K562 (cell line): Measurements from ENCODE around the gene TMC8. TPM values are rescaled to one million over a fixed set of nuclear protein-coding genes. Genes with fewer than 3 reads are reported as not detected.

ENCODE experiments used
- ATF4 ChIP-seq: fragments of 450-650 bp; formaldehyde crosslinking; IDR thresholded peaks from 2 replicates; pipeline ENCODE4 v1.4.0; 2022; ENCODE audit warnings: mild to moderate bottlenecking, moderate library complexity
- CBFB ChIP-seq: sonication (generic); formaldehyde crosslinking; IDR thresholded peaks from 2 replicates; pipeline ENCODE4 v1.4.0; 2020; ENCODE audit warnings: mild to moderate bottlenecking, missing genetic modification reagents
- PCBP2 ChIP-seq: fragments of 200-400 bp; formaldehyde crosslinking; IDR thresholded peaks from 2 replicates; pipeline ENCODE4 v1.6.1; 2018; ENCODE audit warnings: low read length, low read depth, mild to moderate bottlenecking, moderate library complexity; ENCODE audit not compliant: poor library complexity, severe bottlenecking
- TBP ChIP-seq: optimal IDR thresholded peaks from 2 replicates; pipeline ENCODE3; 2011; ENCODE audit warnings: low read depth, low read length, improper control_type of control experiment
- TEAD4 ChIP-seq, 2 experiments: sonication (generic) in 1 of 2; formaldehyde crosslinking in 1 of 2; IDR thresholded peaks; 2 replicates each; pipeline versions ENCODE4 v1.6.1 to v1.8.0; 2012 to 2022; ENCODE audit warnings: borderline replicate concordance in 1 of 2, inconsistent platforms in 1 of 2, low read length in 1 of 2, mild to moderate bottlenecking in 1 of 2, missing genetic modification reagents in 1 of 2
- USF2 ChIP-seq: sonication (generic); formaldehyde crosslinking; IDR thresholded peaks from 2 replicates; pipeline ENCODE4 v1.5.0; 2020; ENCODE audit warnings: missing genetic modification reagents
- VEZF1 ChIP-seq: fragments of 200-800 bp; sonication (Bioruptor generic); IDR thresholded peaks from 2 replicates; pipeline ENCODE4 v1.6.1; 2017; ENCODE audit warnings: missing genetic modification characterization, missing compliant biosample characterization
- XRCC5 ChIP-seq: fragments of 200-400 bp; formaldehyde crosslinking; IDR thresholded peaks from 2 replicates; pipeline ENCODE4 v1.6.1; 2017; ENCODE audit warnings: low read depth, mild to moderate bottlenecking, low read length
- ZNF740 ChIP-seq, 3 experiments: fragments of 200-800 bp in 1 of 3; sonication (Bioruptor generic) in 1 of 3; sonication (generic) in 1 of 3; formaldehyde crosslinking in 1 of 3; IDR thresholded peaks; 2 replicates each; pipeline versions ENCODE4 v1.6.1 to v1.8.0; 2016 to 2022; ENCODE audit warnings: mild to moderate bottlenecking in 2 of 3, missing compliant biosample characterization in 2 of 3, missing genetic modification characterization in 2 of 3, missing genetic modification reagents in 1 of 3
- ZNF778 ChIP-seq: fragments of 450-650 bp; formaldehyde crosslinking; IDR thresholded peaks from 2 replicates; pipeline ENCODE4 v1.4.0; 2020; ENCODE audit warnings: mild to moderate bottlenecking, moderate library complexity
- polyA plus RNA-seq, 8 experiments: library from polyadenylated mRNA; depleted of rRNA in 4 of 8; stranded (reverse) in 5 of 8; unstranded in 3 of 8; fragments of >200 nt; fragmentation: Nextera tagmentation in 2 of 8; fragmentation: Illumina TruSeq in 1 of 8; extraction: Ambion mirVana in 2 of 8; extraction: Trizol in 1 of 8; gene quantifications; 2 replicates each; pipeline versions ENCODE4 v1.2.1 to v1.2.3, GENCODE V29; 2011 to 2014; ENCODE audit warnings: inconsistent platforms in 1 of 8, missing spikeins in 1 of 8
- total RNA-seq, 7 experiments: library from RNA; depleted of rRNA in 6 of 7; stranded (reverse); fragments of >200 nt in 6 of 7; fragmentation: Illumina TruSeq in 2 of 7; extraction: Trizol in 2 of 7; gene quantifications; 2 replicates each; pipeline versions ENCODE4 v1.2.1 to v1.2.3, GENCODE V29; 2011 to 2021; ENCODE audit warnings: low replicate concordance in 1 of 7
- TF ChIP-seq, protein P1 (sequence below): sonication (generic); formaldehyde crosslinking; IDR thresholded peaks from 2 replicates; pipeline ENCODE4 v1.8.0; 2022; ENCODE audit warnings: mild to moderate bottlenecking, missing genetic modification reagents
- TF ChIP-seq, protein P2 (sequence below): IDR thresholded peaks from 2 replicates; pipeline ENCODE4 v1.6.1; 2012; ENCODE audit warnings: low read depth, low read length, improper control_type of control experiment, borderline replicate concordance
- TF ChIP-seq, protein P3 (sequence below), 2 experiments: IDR thresholded peaks in 1 of 2; conservative IDR thresholded peaks in 1 of 2; 2 replicates each; pipeline ENCODE4 v1.6.1; 2016; ENCODE audit warnings: low read depth in 2 of 2, mild to moderate bottlenecking in 1 of 2, missing compliant biosample characterization in 1 of 2, missing genetic modification characterization in 1 of 2, moderate library complexity in 1 of 2

The TMC8 gene
- total and polyA plus RNA-seq, 9 of the 15 experiments (the other 6 are each of a cell fraction or from before 2014, with no cell fraction given) = 0.13 to 10.9 (median 2.8) TPM

DNA sequence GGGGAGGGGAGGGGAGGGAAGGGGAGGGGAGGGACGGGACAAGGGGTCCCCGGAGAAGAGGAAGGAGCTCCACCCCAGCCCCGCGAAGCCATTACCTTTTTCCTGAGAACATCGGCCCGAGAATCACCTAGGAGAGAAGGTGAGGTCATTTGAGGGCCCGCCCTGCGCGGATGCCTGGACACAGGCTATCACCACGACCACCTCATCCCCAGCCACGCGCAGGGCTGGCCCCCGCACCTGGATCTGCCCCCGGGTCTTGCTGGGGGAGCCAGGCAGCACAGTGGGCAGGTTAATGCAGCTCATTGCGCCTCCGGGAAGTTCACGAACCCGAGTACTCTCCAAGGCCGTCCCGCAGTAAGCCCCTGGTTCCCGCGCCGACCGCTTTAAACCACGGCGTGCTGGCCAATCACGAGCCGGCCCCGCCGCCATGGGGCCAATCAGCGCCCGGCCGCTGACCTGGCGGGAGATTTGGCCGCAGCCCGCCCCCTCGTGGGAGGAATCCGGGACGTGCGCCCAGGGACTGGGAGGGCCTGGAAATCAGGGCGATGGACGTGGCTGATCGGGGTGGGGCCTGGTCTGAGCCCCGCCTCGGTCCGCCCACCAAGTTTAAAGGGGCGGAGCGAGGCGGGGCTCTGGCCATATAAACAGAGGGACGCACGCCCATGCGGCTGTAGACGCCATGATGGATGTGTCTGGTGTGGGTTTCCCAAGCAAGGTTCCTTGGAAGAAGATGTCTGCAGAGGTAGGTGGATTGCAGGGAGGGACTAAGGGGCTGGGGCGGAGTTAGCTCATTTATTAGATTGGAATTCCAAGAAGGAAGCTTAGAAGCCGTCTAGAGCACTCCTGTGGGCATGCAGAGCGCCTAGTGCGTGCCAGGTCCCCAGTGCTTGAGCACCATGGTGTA, 56.4 kb downstream of the TMC8 start, which contains the start of the genes AFMID and TK1 (continued):
- TF ChIP-seq, protein P1, sequence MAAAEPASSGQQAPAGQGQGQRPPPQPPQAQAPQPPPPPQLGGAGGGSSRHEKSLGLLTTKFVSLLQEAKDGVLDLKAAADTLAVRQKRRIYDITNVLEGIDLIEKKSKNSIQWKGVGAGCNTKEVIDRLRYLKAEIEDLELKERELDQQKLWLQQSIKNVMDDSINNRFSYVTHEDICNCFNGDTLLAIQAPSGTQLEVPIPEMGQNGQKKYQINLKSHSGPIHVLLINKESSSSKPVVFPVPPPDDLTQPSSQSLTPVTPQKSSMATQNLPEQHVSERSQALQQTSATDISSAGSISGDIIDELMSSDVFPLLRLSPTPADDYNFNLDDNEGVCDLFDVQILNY (CRISPR knock-in tag) = peak; percentile 92
- TF ChIP-seq, protein P2, sequence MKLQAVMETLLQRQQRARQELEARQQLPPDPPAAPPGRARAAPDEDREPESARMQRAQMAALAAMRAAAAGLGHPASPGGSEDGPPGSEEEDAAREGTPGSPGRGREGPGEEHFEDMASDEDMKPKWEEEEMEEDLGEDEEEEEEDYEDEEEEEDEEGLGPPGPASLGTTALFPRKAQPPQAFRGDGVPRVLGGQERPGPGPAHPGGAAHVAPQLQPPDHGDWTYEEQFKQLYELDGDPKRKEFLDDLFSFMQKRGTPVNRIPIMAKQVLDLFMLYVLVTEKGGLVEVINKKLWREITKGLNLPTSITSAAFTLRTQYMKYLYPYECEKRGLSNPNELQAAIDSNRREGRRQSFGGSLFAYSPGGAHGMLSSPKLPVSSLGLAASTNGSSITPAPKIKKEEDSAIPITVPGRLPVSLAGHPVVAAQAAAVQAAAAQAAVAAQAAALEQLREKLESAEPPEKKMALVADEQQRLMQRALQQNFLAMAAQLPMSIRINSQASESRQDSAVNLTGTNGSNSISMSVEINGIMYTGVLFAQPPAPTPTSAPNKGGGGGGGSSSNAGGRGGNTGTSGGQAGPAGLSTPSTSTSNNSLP = no peak
- TF ChIP-seq PCBP2 (no peak), TBP (peak; percentile 95), XRCC5 (peak; percentile 86; the same call in 1 of the 2 replicates), TEAD4 (IDR thresholded peaks at IDR 0.05; ENCODE audit: low read length) (peak; percentile 98), TEAD4 (CRISPR knock-in tag; IDR thresholded peaks at IDR 0.05; ENCODE audit: borderline replicate concordance) (peak; percentile 100), ZNF740 (CRISPR knock-in tag; IDR thresholded peaks at IDR 0.05) (peak; percentile 36; the same call in 1 of the 2 replicates), ZNF740 (tag; IDR thresholded peaks at IDR 0.05) (no peak), ZNF778 (CRISPR knock-in tag) (no peak), VEZF1 (CRISPR knock-in tag) (peak; percentile 68), CBFB (CRISPR knock-in tag) (peak; percentile 66), USF2 (CRISPR knock-in tag) (peak; percentile 53; the same call in 1 of the 2 replicates), ATF4 (CRISPR knock-in tag) (no peak)
- TF ChIP-seq, protein P3, sequence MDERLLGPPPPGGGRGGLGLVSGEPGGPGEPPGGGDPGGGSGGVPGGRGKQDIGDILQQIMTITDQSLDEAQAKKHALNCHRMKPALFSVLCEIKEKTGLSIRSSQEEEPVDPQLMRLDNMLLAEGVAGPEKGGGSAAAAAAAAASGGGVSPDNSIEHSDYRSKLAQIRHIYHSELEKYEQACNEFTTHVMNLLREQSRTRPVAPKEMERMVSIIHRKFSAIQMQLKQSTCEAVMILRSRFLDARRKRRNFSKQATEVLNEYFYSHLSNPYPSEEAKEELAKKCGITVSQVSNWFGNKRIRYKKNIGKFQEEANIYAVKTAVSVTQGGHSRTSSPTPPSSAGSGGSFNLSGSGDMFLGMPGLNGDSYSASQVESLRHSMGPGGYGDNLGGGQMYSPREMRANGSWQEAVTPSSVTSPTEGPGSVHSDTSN (CRISPR knock-in tag; IDR thresholded peaks at IDR 0.05; ENCODE audit: low read depth) = no peak
- TF ChIP-seq, protein P3 (tag; conservative IDR thresholded peaks at IDR 0.05; ENCODE audit: low read depth) = peak; percentile 69
